ENCODE data around the gene RGS9BP. TPM values are rescaled to one million over a fixed set of nuclear protein-coding genes. Genes with fewer than 3 reads are reported as not detected.

The RGS9BP gene
- total and polyA plus RNA-seq, 2 of the 13 experiments (the other 11 are each of a cell fraction or from before 2014, with no cell fraction given), result 0.01 TPM; not detected in 1

DNA sequence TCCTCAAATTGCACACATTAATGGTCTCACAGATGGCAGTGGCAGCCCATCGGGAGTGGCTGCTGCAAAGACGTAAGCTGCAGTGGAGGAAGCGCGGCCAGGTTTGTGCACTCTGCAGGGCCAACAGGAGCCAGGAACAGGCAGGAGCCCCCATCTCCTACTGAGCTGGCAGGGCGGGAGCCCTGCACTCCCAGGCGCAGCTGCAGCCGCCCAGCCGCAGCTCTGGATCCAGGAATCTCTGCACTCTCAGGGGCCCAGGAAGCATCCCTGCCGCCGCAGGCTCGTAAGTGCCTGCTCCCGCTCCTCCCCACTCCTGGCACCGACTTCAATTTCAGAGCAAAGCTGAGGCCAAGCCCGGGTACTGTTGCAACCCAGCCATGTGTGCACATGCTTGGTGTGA is 38.2 kb upstream of the RGS9BP start (continued):
- TF ChIP-seq MZF1 (CRISPR knock-in tag; IDR thresholded peaks at IDR 0.05; ENCODE audit: borderline replicate concordance), result no peak

DNA sequence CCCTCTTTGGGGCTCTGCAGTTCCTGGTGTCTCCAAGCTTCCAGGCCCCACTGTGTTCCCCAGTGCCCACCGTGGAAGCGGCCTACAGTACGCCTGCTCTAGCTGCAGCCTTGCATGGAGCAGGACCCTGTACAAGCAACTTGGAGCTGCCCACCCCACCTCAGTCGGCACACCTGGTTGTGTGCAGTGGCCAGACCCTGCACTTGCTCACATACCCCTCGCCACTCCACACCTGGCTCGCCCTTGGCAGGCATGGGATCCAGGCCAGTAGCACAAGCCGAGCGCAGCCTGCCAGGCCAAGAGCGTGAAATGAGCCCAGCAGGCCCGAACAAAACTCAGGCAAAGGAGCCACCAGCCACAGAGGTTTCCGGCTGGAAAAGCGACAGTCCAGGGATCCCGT is 37.0 kb upstream of the RGS9BP start:
- FAIRE-seq (no peak), DNase-seq (ENCODE audit: low spot score) (no peak), ATAC-seq (no peak)
- H3K36me3 ChIP-seq (replicated peaks in 1 of 2; ENCODE audit: control insufficient read depth in 1 of 2, insufficient read depth in 2 of 2, low read length in 2 of 2), result peaks cover 22 to 47% of the 10 kb centered on the region in 2 experiments
- no peak overlapping the region for H3K4me3 ChIP-seq (replicated peaks in 1 of 3; ENCODE audit: insufficient read depth in 1 of 3, low read depth in 2 of 3, low read length in 3 of 3)
- H3K27ac ChIP-seq (ENCODE audit: extremely low read length, insufficient read depth, low read length), result no peak overlapping the region
- H3K4me2 ChIP-seq (ENCODE audit: low read depth, low read length), result no peak overlapping the region
- H3K9me3 ChIP-seq (ENCODE audit: low read length), result no peaks in the 10 kb centered on the region
- CTCF ChIA-PET (ENCODE audit: low intra/inter-chr PET ratio, low total read pairs), result no interaction called here
- intact Hi-C loops (cut with micrococcal nuclease; ENCODE audit: unreplicated experiment) (no loop called here), in situ Hi-C loops (cut with HindIII; ENCODE audit: extremely low pct_ligation_motif_present, low pct_unique_long_range_greater_than_20kb) (no loop called here)
- no TSS peak for BruUV-seq (replicated peaks)
- H3K4me1 ChIP-seq (ENCODE audit: insufficient read depth, low read length), result no peaks in the 10 kb centered on the region
- H4K20me1 ChIP-seq (ENCODE audit: insufficient read depth, low read length), result no peaks in the 10 kb centered on the region
- H3K79me2 ChIP-seq (ENCODE audit: insufficient read depth, low read length), result no peaks in the 10 kb centered on the region
- no peaks in the 10 kb centered on the region for H3K27me3 ChIP-seq (ENCODE audit: control insufficient read depth in 1 of 2, insufficient read depth in 2 of 2, low read length in 2 of 2)
- no peak overlapping the region for H2AFZ ChIP-seq (ENCODE audit: low read length)
- POLR2A ChIA-PET, result no interaction called here
- no peak overlapping the region for H3K9ac ChIP-seq (ENCODE audit: insufficient read depth, low read depth, low read length)
- 98% methylated on average over 10 of the region's 13 CpGs for WGBS (ENCODE audit: low lambda C conversion rate)
- TF ChIP-seq, protein P1, sequence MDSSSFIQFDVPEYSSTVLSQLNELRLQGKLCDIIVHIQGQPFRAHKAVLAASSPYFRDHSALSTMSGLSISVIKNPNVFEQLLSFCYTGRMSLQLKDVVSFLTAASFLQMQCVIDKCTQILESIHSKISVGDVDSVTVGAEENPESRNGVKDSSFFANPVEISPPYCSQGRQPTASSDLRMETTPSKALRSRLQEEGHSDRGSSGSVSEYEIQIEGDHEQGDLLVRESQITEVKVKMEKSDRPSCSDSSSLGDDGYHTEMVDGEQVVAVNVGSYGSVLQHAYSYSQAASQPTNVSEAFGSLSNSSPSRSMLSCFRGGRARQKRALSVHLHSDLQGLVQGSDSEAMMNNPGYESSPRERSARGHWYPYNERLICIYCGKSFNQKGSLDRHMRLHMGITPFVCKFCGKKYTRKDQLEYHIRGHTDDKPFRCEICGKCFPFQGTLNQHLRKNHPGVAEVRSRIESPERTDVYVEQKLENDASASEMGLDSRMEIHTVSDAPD (CRISPR knock-in tag; IDR thresholded peaks at IDR 0.05), result no peak
- no peak for TF ChIP-seq ZNF749 (CRISPR knock-in tag; IDR thresholded peaks at IDR 0.05; ENCODE audit: borderline replicate concordance)
- TF ChIP-seq, protein P2, sequence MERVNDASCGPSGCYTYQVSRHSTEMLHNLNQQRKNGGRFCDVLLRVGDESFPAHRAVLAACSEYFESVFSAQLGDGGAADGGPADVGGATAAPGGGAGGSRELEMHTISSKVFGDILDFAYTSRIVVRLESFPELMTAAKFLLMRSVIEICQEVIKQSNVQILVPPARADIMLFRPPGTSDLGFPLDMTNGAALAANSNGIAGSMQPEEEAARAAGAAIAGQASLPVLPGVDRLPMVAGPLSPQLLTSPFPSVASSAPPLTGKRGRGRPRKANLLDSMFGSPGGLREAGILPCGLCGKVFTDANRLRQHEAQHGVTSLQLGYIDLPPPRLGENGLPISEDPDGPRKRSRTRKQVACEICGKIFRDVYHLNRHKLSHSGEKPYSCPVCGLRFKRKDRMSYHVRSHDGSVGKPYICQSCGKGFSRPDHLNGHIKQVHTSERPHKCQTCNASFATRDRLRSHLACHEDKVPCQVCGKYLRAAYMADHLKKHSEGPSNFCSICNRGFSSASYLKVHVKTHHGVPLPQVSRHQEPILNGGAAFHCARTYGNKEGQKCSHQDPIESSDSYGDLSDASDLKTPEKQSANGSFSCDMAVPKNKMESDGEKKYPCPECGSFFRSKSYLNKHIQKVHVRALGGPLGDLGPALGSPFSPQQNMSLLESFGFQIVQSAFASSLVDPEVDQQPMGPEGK (CRISPR knock-in tag; IDR thresholded peaks at IDR 0.05), result no peak
- no peak for TF ChIP-seq ZNF552 (CRISPR knock-in tag; IDR thresholded peaks at IDR 0.05; ENCODE audit: borderline replicate concordance)
- no peak for TF ChIP-seq ARID2 (CRISPR knock-in tag; IDR thresholded peaks at IDR 0.05; ENCODE audit: borderline replicate concordance)
- no peak for TF ChIP-seq SMAD3 (CRISPR knock-in tag; IDR thresholded peaks at IDR 0.05)
- TF ChIP-seq, protein P3, sequence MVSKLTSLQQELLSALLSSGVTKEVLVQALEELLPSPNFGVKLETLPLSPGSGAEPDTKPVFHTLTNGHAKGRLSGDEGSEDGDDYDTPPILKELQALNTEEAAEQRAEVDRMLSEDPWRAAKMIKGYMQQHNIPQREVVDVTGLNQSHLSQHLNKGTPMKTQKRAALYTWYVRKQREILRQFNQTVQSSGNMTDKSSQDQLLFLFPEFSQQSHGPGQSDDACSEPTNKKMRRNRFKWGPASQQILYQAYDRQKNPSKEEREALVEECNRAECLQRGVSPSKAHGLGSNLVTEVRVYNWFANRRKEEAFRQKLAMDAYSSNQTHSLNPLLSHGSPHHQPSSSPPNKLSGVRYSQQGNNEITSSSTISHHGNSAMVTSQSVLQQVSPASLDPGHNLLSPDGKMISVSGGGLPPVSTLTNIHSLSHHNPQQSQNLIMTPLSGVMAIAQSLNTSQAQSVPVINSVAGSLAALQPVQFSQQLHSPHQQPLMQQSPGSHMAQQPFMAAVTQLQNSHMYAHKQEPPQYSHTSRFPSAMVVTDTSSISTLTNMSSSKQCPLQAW (CRISPR knock-in tag; IDR thresholded peaks at IDR 0.05), result no peak
- no peak for TF ChIP-seq ZEB1 (IDR thresholded peaks at IDR 0.05; ENCODE audit: insufficient replicate concordance, low read depth)
- TF ChIP-seq HOXA5 (CRISPR knock-in tag; IDR thresholded peaks at IDR 0.05), result no peak
- no peak for TF ChIP-seq MED1 (CRISPR knock-in tag; IDR thresholded peaks at IDR 0.05)
- TF ChIP-seq ZNF143 (CRISPR knock-in tag; IDR thresholded peaks at IDR 0.05), result no peak
- TF ChIP-seq, protein P4, sequence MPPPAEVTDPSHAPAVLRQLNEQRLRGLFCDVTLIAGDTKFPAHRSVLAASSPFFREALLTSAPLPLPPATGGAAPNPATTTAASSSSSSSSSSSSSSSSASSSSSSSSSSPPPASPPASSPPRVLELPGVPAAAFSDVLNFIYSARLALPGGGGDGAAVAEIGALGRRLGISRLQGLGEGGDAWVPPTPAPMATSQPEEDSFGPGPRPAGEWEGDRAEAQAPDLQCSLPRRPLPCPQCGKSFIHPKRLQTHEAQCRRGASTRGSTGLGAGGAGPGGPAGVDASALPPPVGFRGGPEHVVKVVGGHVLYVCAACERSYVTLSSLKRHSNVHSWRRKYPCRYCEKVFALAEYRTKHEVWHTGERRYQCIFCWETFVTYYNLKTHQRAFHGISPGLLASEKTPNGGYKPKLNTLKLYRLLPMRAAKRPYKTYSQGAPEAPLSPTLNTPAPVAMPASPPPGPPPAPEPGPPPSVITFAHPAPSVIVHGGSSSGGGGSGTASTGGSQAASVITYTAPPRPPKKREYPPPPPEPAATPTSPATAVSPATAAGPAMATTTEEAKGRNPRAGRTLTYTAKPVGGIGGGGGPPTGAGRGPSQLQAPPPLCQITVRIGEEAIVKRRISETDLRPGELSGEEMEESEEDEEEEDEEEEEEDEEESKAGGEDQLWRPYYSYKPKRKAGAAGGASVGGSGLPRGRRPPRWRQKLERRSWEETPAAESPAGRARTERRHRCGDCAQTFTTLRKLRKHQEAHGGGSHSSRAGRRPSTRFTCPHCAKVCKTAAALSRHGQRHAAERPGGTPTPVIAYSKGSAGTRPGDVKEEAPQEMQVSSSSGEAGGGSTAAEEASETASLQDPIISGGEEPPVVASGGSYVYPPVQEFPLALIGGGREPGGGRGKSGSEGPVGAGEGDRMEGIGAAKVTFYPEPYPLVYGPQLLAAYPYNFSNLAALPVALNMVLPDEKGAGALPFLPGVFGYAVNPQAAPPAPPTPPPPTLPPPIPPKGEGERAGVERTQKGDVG (CRISPR knock-in tag; IDR thresholded peaks at IDR 0.05; ENCODE audit: borderline replicate concordance), result no peak
- no peak for TF ChIP-seq ZNF235 (CRISPR knock-in tag; IDR thresholded peaks at IDR 0.05; ENCODE audit: borderline replicate concordance)
- no peak for TF ChIP-seq ZNF776 (CRISPR knock-in tag; IDR thresholded peaks at IDR 0.05)

All from HepG2 (cell line).